VCaP (cell line): ENCODE measurements around the gene SOX5.

Experiments used
- H3K27ac ChIP-seq: fragments of 450-650 bp; 2 replicates; pipeline ENCODE4 v1.5.1; 2017
- CTCF ChIP-seq: fragments of 450-650 bp; conservative IDR thresholded peaks from 2 replicates; pipeline ENCODE4 v1.5.1; 2017; ENCODE audit warnings: mild to moderate bottlenecking, moderate library complexity

Gene SOX5

GRCh38 chr12:23941780-23942179 lies 7.7 kb downstream of the SOX5 start:
- TF ChIP-seq CTCF = no peak
- no peak overlapping the region for H3K27ac ChIP-seq

GRCh38 chr12:23938422-23938821 lies 11.0 kb downstream of the SOX5 start:
- no peak for TF ChIP-seq CTCF
- no peak overlapping the region for H3K27ac ChIP-seq

GRCh38 chr12:23931176-23931575 lies 18.3 kb downstream of the SOX5 start:
- no peak for TF ChIP-seq CTCF

GRCh38 chr12:23930599-23930998 lies 18.9 kb downstream of the SOX5 start:
- no peak overlapping the region for H3K27ac ChIP-seq
- TF ChIP-seq CTCF = no peak

More at GRCh38 chr12:23931176-23931575, 18.3 kb downstream of the SOX5 start:
- no peak overlapping the region for H3K27ac ChIP-seq

GRCh38 chr12:23929906-23930305 lies 19.6 kb downstream of the SOX5 start:
- no peak overlapping the region for H3K27ac ChIP-seq
- TF ChIP-seq CTCF = no peak

GRCh38 chr12:23927907-23928306 lies 21.6 kb downstream of the SOX5 start:
- no peak for TF ChIP-seq CTCF

GRCh38 chr12:23921099-23921856 lies 28.2 kb downstream of the SOX5 start:
- H3K27ac ChIP-seq = no peak overlapping the region
- TF ChIP-seq CTCF = no peak

More at GRCh38 chr12:23927907-23928306, 21.6 kb downstream of the SOX5 start:
- H3K27ac ChIP-seq = no peak overlapping the region
